ENCODE data around the gene PTPN21.

DNA sequence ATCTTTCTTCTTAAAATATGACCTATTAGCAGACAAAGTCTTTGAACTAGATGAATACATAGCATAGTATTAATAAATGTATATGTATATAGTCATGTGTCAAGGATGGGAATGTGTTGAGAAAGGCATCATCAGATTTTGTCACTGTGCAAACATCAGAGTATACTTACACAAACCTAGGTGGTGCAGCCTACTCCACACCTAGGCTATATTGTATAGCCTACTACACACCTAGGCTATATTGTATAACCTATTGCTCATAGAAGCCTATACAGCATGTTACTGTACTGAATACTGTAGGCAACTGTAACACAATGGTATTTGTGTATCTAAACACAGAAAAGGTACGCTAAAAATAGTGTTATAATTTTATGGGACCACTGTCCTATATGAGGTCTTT lies 47.6 kb downstream of the PTPN21 start:
- no peak for TF ChIP-seq POLR2A (IDR thresholded peaks at IDR 0.05)
- TF ChIP-seq, protein P1, sequence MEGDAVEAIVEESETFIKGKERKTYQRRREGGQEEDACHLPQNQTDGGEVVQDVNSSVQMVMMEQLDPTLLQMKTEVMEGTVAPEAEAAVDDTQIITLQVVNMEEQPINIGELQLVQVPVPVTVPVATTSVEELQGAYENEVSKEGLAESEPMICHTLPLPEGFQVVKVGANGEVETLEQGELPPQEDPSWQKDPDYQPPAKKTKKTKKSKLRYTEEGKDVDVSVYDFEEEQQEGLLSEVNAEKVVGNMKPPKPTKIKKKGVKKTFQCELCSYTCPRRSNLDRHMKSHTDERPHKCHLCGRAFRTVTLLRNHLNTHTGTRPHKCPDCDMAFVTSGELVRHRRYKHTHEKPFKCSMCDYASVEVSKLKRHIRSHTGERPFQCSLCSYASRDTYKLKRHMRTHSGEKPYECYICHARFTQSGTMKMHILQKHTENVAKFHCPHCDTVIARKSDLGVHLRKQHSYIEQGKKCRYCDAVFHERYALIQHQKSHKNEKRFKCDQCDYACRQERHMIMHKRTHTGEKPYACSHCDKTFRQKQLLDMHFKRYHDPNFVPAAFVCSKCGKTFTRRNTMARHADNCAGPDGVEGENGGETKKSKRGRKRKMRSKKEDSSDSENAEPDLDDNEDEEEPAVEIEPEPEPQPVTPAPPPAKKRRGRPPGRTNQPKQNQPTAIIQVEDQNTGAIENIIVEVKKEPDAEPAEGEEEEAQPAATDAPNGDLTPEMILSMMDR (IDR thresholded peaks at IDR 0.05 in 8 of 11, conservative IDR thresholded peaks at IDR 0.05 in 3 of 11), result no peak
